A673 (cell line): Measurements from ENCODE around the gene LEF1.

Experiments used
- EZH2 ChIP-seq: fragments of 200-600 bp; sonication (generic); IDR thresholded peaks from 2 replicates; pipeline ENCODE4 v1.6.1; 2017; ENCODE audit warnings: borderline replicate concordance, low read depth, mild to moderate bottlenecking, mixed read lengths, antibody characterized with exemption, low read length; ENCODE audit not compliant: poor library complexity, severe bottlenecking
- TF ChIP-seq, protein P1 (sequence below): fragments of 300-800, 200-600 bp; sonication (generic); conservative IDR thresholded peaks from 2 replicates; pipeline ENCODE4 v1.5.1; 2017; ENCODE audit warnings: low read depth, mild to moderate bottlenecking, antibody characterized with exemption, low read length, moderate library complexity, mixed read lengths

DNA sequence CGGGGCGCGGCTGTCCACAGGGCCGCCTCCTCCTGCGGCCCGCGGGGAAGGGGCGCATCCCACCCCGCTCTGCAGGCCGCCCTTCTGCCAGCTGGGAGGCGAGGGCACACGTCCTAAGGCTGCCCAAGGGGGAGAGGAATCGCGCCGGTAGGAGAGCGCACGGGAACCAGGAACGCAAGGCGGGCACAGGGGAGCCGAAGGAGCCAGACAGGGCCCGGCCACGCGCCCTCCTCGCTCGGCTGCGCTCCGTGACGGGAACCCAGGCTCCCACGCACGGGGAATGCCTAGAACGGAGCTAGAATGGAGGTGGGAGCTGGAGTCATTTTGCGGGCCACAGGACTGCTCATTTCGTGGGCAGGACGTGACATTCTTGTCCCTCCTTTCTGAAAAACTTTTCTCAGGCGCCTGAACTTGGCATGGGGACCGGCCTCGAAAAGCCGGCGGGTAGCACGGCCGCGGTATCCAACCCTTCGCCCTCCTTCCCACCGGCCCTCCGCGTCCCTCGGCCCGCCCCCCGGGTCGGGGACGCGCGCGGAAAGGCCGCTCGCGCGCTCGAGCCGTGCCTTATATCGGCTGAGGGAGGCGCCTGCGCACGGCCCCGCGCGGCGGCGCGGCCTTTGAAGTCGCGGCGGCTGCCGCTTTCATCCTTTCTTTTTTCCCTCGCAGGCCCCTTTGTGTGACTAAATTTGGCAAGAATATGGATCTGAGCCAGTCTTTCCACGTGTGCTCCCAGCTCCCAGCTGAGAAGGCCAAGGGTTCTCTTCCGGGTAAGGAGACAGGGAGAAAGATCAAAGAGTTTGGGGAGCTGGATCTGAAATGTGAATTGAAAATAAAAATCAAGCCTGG, 4.2 kb upstream of the LEF1 start:
- TF ChIP-seq, protein P1, sequence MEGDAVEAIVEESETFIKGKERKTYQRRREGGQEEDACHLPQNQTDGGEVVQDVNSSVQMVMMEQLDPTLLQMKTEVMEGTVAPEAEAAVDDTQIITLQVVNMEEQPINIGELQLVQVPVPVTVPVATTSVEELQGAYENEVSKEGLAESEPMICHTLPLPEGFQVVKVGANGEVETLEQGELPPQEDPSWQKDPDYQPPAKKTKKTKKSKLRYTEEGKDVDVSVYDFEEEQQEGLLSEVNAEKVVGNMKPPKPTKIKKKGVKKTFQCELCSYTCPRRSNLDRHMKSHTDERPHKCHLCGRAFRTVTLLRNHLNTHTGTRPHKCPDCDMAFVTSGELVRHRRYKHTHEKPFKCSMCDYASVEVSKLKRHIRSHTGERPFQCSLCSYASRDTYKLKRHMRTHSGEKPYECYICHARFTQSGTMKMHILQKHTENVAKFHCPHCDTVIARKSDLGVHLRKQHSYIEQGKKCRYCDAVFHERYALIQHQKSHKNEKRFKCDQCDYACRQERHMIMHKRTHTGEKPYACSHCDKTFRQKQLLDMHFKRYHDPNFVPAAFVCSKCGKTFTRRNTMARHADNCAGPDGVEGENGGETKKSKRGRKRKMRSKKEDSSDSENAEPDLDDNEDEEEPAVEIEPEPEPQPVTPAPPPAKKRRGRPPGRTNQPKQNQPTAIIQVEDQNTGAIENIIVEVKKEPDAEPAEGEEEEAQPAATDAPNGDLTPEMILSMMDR, result no peak
- TF ChIP-seq EZH2, result peak; percentile 4
